Measurements from ENCODE around the gene SLC25A12.

The SLC25A12 gene

GRCh38 chr2:171889808-171890207 lies 4.2 kb downstream of the SLC25A12 start:
- DNase-seq (ENCODE audit: low read depth in 2 of 2) = no peak

- no peak for DNase-seq (ENCODE audit: low read depth in 2 of 2)
These were observed 4.7 kb downstream of the SLC25A12 start for GRCh38 chr2:171889333-171889732.

GRCh38 chr2:171883275-171883893 lies 10.7 kb downstream of the SLC25A12 start:
- no peak for DNase-seq (ENCODE audit: low read depth in 2 of 2)

- DNase-seq (ENCODE audit: low read depth in 2 of 2) = no peak
These were observed 11.8 kb downstream of the SLC25A12 start for GRCh38 chr2:171882089-171882769.

GRCh38 chr2:171880774-171881173 lies 13.3 kb downstream of the SLC25A12 start:
- DNase-seq (ENCODE audit: low read depth in 2 of 2) = no peak

GRCh38 chr2:171879865-171880264 lies 14.2 kb downstream of the SLC25A12 start:
- DNase-seq (ENCODE audit: low read depth in 2 of 2) = no peak

- DNase-seq (ENCODE audit: low read depth in 2 of 2) = no peak
These were observed 15.5 kb downstream of the SLC25A12 start for GRCh38 chr2:171878481-171878993.

- DNase-seq (ENCODE audit: low read depth in 2 of 2) = no peak
These were observed 19.1 kb downstream of the SLC25A12 start for GRCh38 chr2:171874963-171875362.

- no peak for DNase-seq (ENCODE audit: low read depth in 2 of 2)
These were observed 19.5 kb downstream of the SLC25A12 start for GRCh38 chr2:171874517-171874916.

- DNase-seq (ENCODE audit: low read depth in 2 of 2) = no peak
These were observed 29.6 kb downstream of the SLC25A12 start for GRCh38 chr2:171864357-171864985.

- no peak for DNase-seq (ENCODE audit: low read depth in 2 of 2)
These were observed 31.5 kb downstream of the SLC25A12 start for GRCh38 chr2:171862501-171862900.

GRCh38 chr2:171858397-171858958 lies 35.6 kb downstream of the SLC25A12 start:
- no peak for DNase-seq (ENCODE audit: low read depth in 2 of 2)

- no peak for DNase-seq (ENCODE audit: low read depth in 2 of 2)
These were observed 38.6 kb downstream of the SLC25A12 start for GRCh38 chr2:171855401-171855800.

GRCh38 chr2:171852366-171852888 lies 41.6 kb downstream of the SLC25A12 start:
- no peak for DNase-seq (ENCODE audit: low read depth in 2 of 2)

GRCh38 chr2:171847627-171848026 lies 46.4 kb downstream of the SLC25A12 start:
- no peak for DNase-seq (ENCODE audit: low read depth in 2 of 2)

GRCh38 chr2:171846894-171847293 lies 47.1 kb downstream of the SLC25A12 start:
- no peak for DNase-seq (ENCODE audit: low read depth in 2 of 2)

- DNase-seq (ENCODE audit: low read depth in 2 of 2) = no peak
These were observed 52.0 kb downstream of the SLC25A12 start for GRCh38 chr2:171841996-171842395.

- DNase-seq (ENCODE audit: low read depth in 2 of 2) = no peak
These were observed 56.3 kb downstream of the SLC25A12 start for GRCh38 chr2:171837736-171838135.

GRCh38 chr2:171836146-171836910 lies 57.7 kb downstream of the SLC25A12 start:
- no peak for DNase-seq (ENCODE audit: low read depth in 2 of 2)

- DNase-seq (ENCODE audit: low read depth in 2 of 2) = no peak
These were observed 58.7 kb downstream of the SLC25A12 start for GRCh38 chr2:171835386-171835785.

GRCh38 chr2:171834286-171834685 lies 59.8 kb downstream of the SLC25A12 start:
- no peak for DNase-seq (ENCODE audit: low read depth in 2 of 2)

- no peak for DNase-seq (ENCODE audit: low read depth in 2 of 2)
These were observed 61.6 kb downstream of the SLC25A12 start for GRCh38 chr2:171832489-171832888.

Measured in stimulated activated CD4-positive, alpha-beta T cell treated with anti-CD3 and anti-CD28 coated beads, Interleukin-15, amount 100 ng/mL, for 48 hours (primary cell).